T-cell (primary cell): ENCODE data around the gene PRTN3. TPM values are rescaled to one million over a fixed set of nuclear protein-coding genes. Genes with fewer than 3 reads are reported as not detected.

Experiments used
- ATAC-seq, 4 experiments: fragments of 200-7000 bp in 3 of 4; fragments of 150-1000 bp in 1 of 4; cut with Tn5 transposase; replicated peaks in 1 of 4; 1 replicate in 3 of 4; 2 replicates in 1 of 4; pipeline ENCODE4 v1.10.0; 2021; ENCODE audit warnings: moderate library complexity in 3 of 4, mild to moderate bottlenecking in 2 of 4, moderate number of reproducible peaks in 1 of 4
- CTCF ChIA-PET, 2 donors: fragments of 300-600 bp; sonication (Branson Sonifier 250); formaldehyde crosslinking; loops; one replicate each; lab custom pipeline; 2022; ENCODE audit warnings: antibody characterized with exemption in 2 of 2; lab: Charles Lee
- POLR2A ChIA-PET, 2 donors: fragments of 300-600 bp; sonication (Branson Sonifier 250); formaldehyde crosslinking; loops; one replicate each; lab custom pipeline; 2022; ENCODE audit warnings: antibody characterized with exemption in 2 of 2; lab: Charles Lee
- DNase-seq, 35 experiments: peaks; one replicate each; pipeline versions ENCODE4 v3.0.0 to v3.0.0-alpha.2; 2013 to 2023
- H3K27ac ChIP-seq: one replicate; pipeline ENCODE4 v1.5.1; 2013; ENCODE audit warnings: low read length
- H3K27me3 ChIP-seq, 2 experiments: replicated peaks in 1 of 2; 1 replicate in 1 of 2; 2 replicates in 1 of 2; pipeline versions ENCODE4 v1.6.1 to v1.7.0; 2013; ENCODE audit warnings: low read length in 1 of 2, mixed read lengths in 1 of 2; ENCODE audit not compliant: control insufficient read depth in 2 of 2, insufficient read depth in 2 of 2; ENCODE audit errors: extremely low read depth in 1 of 2
- H3K36me3 ChIP-seq, 2 donors: 1 replicate in 1 of 2; 2 replicates in 1 of 2; pipeline versions ENCODE4 v1.6.1 to v1.7.0; 2013; ENCODE audit warnings: low read length in 1 of 2; ENCODE audit not compliant: control insufficient read depth in 2 of 2, insufficient read depth in 1 of 2; ENCODE audit errors: extremely low read depth in 1 of 2
- H3K4me1 ChIP-seq, 2 experiments: 1 replicate in 1 of 2; 2 replicates in 1 of 2; pipeline versions ENCODE4 v1.6.1 to v1.7.0; 2013; ENCODE audit warnings: low read length in 2 of 2, mixed read lengths in 1 of 2; ENCODE audit not compliant: insufficient read depth in 2 of 2, control insufficient read depth in 1 of 2; ENCODE audit errors: extremely low read depth in 1 of 2
- H3K4me3 ChIP-seq, 2 donors: 1 replicate in 1 of 2; 2 replicates in 1 of 2; pipeline versions ENCODE4 v1.5.1 to v1.7.0; 2013; ENCODE audit warnings: mild to moderate bottlenecking in 2 of 2, low read length in 1 of 2, moderate library complexity in 1 of 2; ENCODE audit not compliant: control insufficient read depth in 1 of 2; ENCODE audit errors: extremely low read depth in 1 of 2
- H3K9me3 ChIP-seq: 2 replicates; pipeline ENCODE4 v1.7.0; 2013
- H3K27ac Mint-ChIP-seq, 2 donors: one replicate each; pipeline ENCODE4 v1.8.0; 2020 to 2021; ENCODE audit warnings: mild to moderate bottlenecking in 2 of 2, mixed read lengths in 2 of 2
- H3K27me3 Mint-ChIP-seq, 2 donors: one replicate each; pipeline ENCODE4 v1.8.0; 2021 to 2022; ENCODE audit warnings: mixed read lengths in 2 of 2
- H3K36me3 Mint-ChIP-seq: one replicate; pipeline ENCODE4 v1.8.0; 2021; ENCODE audit warnings: mixed read lengths
- H3K4me1 Mint-ChIP-seq, 3 donors: one replicate each; pipeline ENCODE4 v1.8.0; 2020 to 2022; ENCODE audit warnings: mixed read lengths in 3 of 3, mild to moderate bottlenecking in 1 of 3
- H3K4me3 Mint-ChIP-seq, 3 donors: one replicate each; pipeline ENCODE4 v1.8.0; 2020 to 2022; ENCODE audit warnings: mild to moderate bottlenecking in 3 of 3, mixed read lengths in 3 of 3, moderate library complexity in 3 of 3
- H3K9me3 Mint-ChIP-seq, 3 donors: one replicate each; pipeline ENCODE4 v1.8.0; 2020 to 2022; ENCODE audit warnings: mixed read lengths in 3 of 3
- WGBS: methylation state at CpG from one replicate; pipeline ENCODE4 v1.1.5; 2013; ENCODE audit warnings: missing lambda C conversion rate; ENCODE audit not compliant: insufficient coverage; 5-methylcytosine and 5-hydroxymethylcytosine counted together
- total RNA-seq, 35 experiments: library from RNA in 6 of 35; stranded (reverse) in 6 of 35; fragments of 120-200 nt in 1 of 35; gene quantifications; one replicate each; pipeline versions ENCODE4 v1.2.1 to v1.2.4 and lab custom pipeline; 2013 to 2026

PRTN3 gene
- total RNA-seq, 5 donors from 2014 or later (not counting 1 experiment from before 2014, with no cell fraction given): 0.50 TPM; not detected in 4

DNA sequence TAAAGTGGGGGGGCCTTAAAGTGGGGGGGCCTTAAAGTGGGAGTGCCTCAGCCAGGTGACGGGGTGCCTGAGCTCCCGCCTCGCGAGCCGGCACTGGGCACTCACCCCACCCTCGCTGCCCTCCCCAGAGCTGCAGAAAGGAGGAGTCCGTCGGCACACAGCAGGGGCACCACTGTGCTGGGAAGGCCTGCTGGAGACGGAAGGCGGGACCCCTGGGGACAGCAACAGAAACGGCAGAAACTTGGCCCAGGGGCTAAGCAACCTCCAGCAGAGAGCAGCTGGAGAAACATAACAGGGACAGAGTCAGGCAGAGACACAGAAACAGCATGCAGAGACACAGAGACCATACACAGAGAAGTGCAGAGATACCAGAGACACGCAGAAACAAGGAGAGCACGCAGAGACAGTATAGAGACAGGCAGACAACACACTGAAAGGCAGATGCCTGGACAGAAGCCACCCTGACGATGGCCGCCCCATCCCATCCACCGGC, 26.5 kb downstream of the PRTN3 start:
- ChIA-PET CTCF (no interaction called here), POLR2A (no interaction called here)
- ATAC-seq (no peak), DNase-seq (no peak)
- 93% methylated on average over 12 of the region's 16 CpGs for whole genome bisulfite sequencing
- Mint-ChIP-seq H3K4me3 (no peak overlapping the region), H3K27ac (peak overlapping the region; percentile 34 to 36), H3K9me3 (no peaks in the 10 kb centered on the region), H3K36me3 (peaks cover 11% of the 10 kb centered on the region), H3K4me1 (peaks cover 25 to 30% (median 27%) of the 10 kb centered on the region in 3 donors), H3K27me3 (no peaks in the 10 kb centered on the region)
- H3K27me3 ChIP-seq: peaks cover 0 to 12% of the 10 kb centered on the region in 2 experiments
- H3K27ac ChIP-seq: no peak overlapping the region
- peaks cover 0 to 23% of the 10 kb centered on the region in 2 donors for H3K36me3 ChIP-seq
- no peak overlapping the region for H3K4me3 ChIP-seq
- no peaks in the 10 kb centered on the region for H3K9me3 ChIP-seq
- H3K4me1 ChIP-seq: peaks cover 6 to 37% of the 10 kb centered on the region in 2 experiments

DNA sequence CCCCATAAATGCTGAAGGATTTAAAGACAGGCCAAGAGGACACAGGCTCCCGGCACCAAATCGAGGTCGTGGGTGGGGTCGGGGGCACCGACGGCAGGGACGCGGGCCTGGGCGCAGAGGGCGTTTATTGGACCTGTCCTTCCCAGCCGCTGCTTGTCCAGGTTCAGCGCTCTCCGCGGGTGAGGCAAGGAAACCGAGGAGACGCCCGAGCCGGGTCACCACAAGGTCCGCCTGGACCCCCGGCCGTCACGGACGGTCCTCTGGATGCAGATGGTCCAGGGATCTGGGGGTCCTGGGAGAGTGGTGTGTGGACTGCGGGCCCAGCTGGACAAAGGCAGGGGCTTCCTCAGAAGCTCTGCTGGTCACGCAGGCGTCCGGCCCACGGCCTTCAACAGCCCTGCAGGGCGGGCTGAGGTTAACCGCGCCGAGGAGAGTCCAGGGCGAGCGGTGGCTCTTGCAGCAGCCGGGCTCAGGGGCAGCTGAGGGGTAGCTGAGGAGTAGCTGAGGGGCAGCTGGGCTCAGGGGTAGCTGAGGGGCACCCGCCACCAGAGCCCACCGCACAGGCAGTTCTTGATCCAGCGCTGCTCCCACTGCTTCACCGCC, 27.2 kb downstream of the PRTN3 start:
- ChIA-PET CTCF (no interaction called here), POLR2A (no interaction called here)
- Mint-ChIP-seq H3K9me3 (no peaks in the 10 kb centered on the region), H3K27me3 (no peaks in the 10 kb centered on the region), H3K36me3 (peaks cover 11% of the 10 kb centered on the region), H3K4me1 (peaks cover 23 to 28% (median 26%) of the 10 kb centered on the region in 3 donors), H3K4me3 (no peak overlapping the region), H3K27ac (no peak overlapping the region)
- H3K27me3 ChIP-seq: peaks cover 0 to 6% of the 10 kb centered on the region in 2 experiments
- WGBS: 97% methylated on average over 36 of the region's 39 CpGs
- peaks cover 6 to 34% of the 10 kb centered on the region in 2 experiments for H3K4me1 ChIP-seq
- H3K36me3 ChIP-seq: peaks cover 0 to 23% of the 10 kb centered on the region in 2 donors
- no peaks in the 10 kb centered on the region for H3K9me3 ChIP-seq
- ATAC-seq (no peak), DNase-seq (no peak)
- no peak overlapping the region for H3K4me3 ChIP-seq
- no peak overlapping the region for H3K27ac ChIP-seq

DNA sequence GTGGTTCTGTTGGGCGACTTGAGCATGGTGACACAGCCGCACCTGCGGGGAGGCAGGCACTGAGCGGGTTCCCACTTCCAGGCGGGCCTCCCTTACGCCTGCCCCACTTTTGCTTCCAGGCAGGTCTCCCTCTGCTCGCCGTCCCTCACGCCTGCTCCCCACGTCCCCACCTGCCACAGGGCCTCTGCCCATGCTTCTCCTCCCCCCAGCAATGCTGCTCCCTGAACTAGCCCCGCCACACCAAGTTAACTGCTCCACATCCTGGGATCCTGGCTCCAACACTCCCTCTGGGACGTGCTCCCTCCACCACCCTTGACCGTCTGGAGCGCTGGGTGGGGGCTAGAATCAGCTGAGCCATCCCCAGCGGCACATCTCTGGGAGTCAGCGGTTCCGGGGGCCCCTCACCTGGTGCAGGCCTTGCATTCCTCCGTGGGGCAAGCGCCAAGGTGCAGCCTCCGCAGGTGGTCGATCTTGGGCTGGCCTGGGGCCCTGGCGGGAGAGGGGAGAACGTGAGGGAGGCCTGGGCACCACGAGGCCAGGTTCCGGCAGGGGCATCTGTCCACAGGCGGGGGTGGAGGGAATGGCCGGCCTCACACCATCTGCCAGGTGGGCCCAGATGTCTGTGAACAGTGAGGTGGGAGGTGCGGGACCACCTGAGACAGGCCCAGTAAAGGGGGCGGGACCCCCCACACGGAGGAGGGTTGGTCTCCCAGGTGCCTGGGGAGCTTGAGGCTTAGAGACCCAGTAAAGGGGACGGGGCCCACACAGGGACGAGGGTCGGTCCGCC, 27.9 kb downstream of the PRTN3 start:
- H3K9me3 ChIP-seq: no peaks in the 10 kb centered on the region
- 93% methylated on average over 33 of the region's 34 CpGs for WGBS
- peaks cover 2 to 23% of the 10 kb centered on the region in 2 donors for H3K36me3 ChIP-seq
- H3K4me1 ChIP-seq: peaks cover 2 to 32% of the 10 kb centered on the region in 2 experiments
- H3K27me3 Mint-ChIP-seq: no peaks in the 10 kb centered on the region
- no peak overlapping the region for H3K4me3 Mint-ChIP-seq
- H3K36me3 Mint-ChIP-seq: peaks cover 11% of the 10 kb centered on the region
- ChIA-PET POLR2A (no interaction called here), CTCF (no interaction called here)
- DNase-seq: no peak
- H3K4me1 Mint-ChIP-seq: peaks cover 16 to 22% (median 20%) of the 10 kb centered on the region in 3 donors
- H3K9me3 Mint-ChIP-seq: no peaks in the 10 kb centered on the region
- H3K27ac Mint-ChIP-seq: no peak overlapping the region
- H3K4me3 ChIP-seq: no peak overlapping the region
- peaks cover 0 to 2% of the 10 kb centered on the region in 2 experiments for H3K27me3 ChIP-seq
- no peak overlapping the region for H3K27ac ChIP-seq
- ATAC-seq: no peak

DNA sequence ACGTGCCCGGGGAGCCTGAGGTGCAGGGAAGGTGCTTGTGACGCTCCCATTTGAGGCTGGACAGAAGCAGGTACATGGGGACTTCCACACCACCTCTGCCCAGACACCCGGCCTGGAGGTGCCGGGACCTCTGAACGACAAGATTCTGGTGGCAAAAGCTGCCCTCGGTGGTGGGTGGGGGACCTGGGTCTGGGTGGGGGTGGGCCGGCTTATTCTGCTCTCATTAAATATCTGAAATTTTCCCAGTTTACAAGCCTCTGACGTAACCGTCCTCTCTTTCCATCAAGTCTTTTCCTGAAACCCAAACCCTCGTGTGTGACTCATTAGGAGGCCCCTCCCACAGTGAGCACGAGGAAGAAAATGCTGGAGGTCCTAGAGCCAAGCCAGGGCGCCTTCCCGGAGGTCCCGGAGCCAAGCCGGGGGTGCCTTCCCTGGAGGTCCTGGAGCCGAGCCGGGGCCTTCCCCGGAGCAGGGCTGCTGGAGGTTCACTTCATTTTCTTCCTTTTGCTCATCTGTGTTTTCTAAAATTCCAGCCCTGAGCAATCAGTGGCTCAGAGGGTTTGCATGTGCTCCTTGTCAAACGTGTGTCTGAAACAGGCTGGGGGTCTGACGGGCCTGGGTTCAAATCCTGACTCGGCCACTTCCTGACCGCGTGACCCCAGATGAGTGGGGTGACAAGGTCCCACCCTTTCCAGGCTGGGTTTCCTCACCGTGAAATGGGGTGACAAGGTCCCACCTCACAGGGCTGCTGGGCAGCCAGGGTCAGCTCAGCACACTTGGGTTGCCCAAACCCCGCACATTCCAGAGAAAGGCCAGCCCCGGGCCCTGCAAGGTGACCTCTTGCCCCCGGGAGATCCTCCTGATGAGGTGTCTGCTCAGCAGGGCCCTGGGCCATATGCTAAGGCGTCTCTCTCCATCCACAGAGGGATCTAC, 28.7 kb downstream of the PRTN3 start:
- Mint-ChIP-seq H3K4me3 (peak overlapping the region in 1 of 3 donors; percentile 59), H3K9me3 (no peaks in the 10 kb centered on the region), H3K27me3 (no peaks in the 10 kb centered on the region), H3K27ac (peak overlapping the region in 1 of 2 donors; percentile 66), H3K36me3 (peaks cover 11% of the 10 kb centered on the region), H3K4me1 (peaks cover 10 to 18% (median 17%) of the 10 kb centered on the region in 3 donors)
- CTCF ChIA-PET: no interaction called here
- H3K27ac ChIP-seq: no peak overlapping the region
- DNase-seq: no peak
- peaks cover 2 to 27% of the 10 kb centered on the region in 2 experiments for H3K4me1 ChIP-seq
- POLR2A ChIA-PET: no interaction called here
- no peaks in the 10 kb centered on the region for H3K27me3 ChIP-seq
- no peaks in the 10 kb centered on the region for H3K9me3 ChIP-seq
- 89% methylated on average over 21 of the region's 29 CpGs for WGBS
- no peak overlapping the region for H3K4me3 ChIP-seq
- H3K36me3 ChIP-seq: peaks cover 4 to 23% of the 10 kb centered on the region in 2 donors
- ATAC-seq: no peak

DNA sequence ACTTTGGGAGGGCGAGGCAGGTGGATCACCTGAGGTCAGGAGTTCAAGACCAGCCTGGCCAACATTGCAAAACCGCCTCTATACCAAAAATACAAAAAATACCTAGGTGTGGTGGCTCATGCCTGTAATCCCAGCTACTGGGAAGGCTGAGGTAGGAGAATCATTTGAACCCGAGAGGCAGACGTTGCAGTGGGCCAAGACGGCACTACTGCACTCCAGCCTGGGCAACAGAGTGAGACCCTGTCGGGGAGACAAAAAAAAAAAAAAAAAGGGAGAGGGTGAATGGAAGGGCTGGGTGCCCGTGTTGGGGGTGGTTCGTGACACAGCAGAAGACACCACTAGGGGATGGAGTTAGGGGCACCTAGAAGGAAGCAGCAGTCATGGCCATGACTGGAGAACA, 29.5 kb downstream of the PRTN3 start:
- CTCF ChIA-PET: no interaction called here
- DNase-seq (no peak), ATAC-seq (no peak)
- WGBS: 98% methylated on average over 5 of the region's 8 CpGs
- no peaks in the 10 kb centered on the region for H3K27me3 Mint-ChIP-seq
- H3K4me1 ChIP-seq: peaks cover 2 to 28% of the 10 kb centered on the region in 2 experiments
- no peak overlapping the region for H3K27ac ChIP-seq
- no peaks in the 10 kb centered on the region for H3K9me3 Mint-ChIP-seq
- H3K9me3 ChIP-seq: no peaks in the 10 kb centered on the region
- POLR2A ChIA-PET: no interaction called here
- H3K27ac Mint-ChIP-seq: peak overlapping the region; percentile 66 to 68
- H3K36me3 ChIP-seq: peaks cover 4 to 23% of the 10 kb centered on the region in 2 donors
- H3K27me3 ChIP-seq: no peaks in the 10 kb centered on the region
- H3K4me3 ChIP-seq: no peak overlapping the region
- peaks cover 10 to 18% (median 17%) of the 10 kb centered on the region in 3 donors for H3K4me1 Mint-ChIP-seq
- peaks cover 11% of the 10 kb centered on the region for H3K36me3 Mint-ChIP-seq
- peak overlapping the region in 1 of 3 donors; percentile 59 for H3K4me3 Mint-ChIP-seq

DNA sequence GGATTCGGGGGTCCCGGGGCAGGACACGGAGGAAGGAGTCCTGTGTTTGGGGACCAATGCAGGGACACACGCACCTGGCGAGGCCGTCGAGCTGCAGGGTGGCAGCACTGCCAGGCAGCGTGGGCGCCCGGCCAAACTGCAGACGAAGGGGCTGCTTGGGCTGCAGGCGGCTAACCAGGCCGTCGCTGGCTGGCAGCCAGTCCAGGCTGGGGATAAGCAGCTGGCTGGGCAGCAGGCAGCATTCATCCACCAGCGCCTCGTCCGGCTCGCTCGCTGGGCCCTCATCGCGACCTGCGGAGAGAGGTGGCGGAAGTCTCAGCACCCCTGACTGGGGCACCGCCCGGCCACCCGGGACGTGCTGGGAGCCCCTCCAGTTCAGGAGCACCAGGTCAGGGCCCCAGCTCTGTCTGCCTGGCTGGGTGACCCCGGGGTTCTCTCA, 30.2 kb downstream of the PRTN3 start:
- Mint-ChIP-seq H3K4me1 (peaks cover 10 to 18% (median 17%) of the 10 kb centered on the region in 3 donors), H3K9me3 (no peaks in the 10 kb centered on the region), H3K27ac (no peak overlapping the region), H3K36me3 (peaks cover 11% of the 10 kb centered on the region), H3K27me3 (no peaks in the 10 kb centered on the region), H3K4me3 (peak overlapping the region in 1 of 3 donors; percentile 59)
- peaks cover 2 to 33% of the 10 kb centered on the region in 2 experiments for H3K4me1 ChIP-seq
- H3K4me3 ChIP-seq: no peak overlapping the region
- ATAC-seq: no peak
- peaks cover 9 to 23% of the 10 kb centered on the region in 2 donors for H3K36me3 ChIP-seq
- 98% methylated on average over 28 of the region's 28 CpGs for WGBS
- ChIA-PET POLR2A (no interaction called here), CTCF (no interaction called here)
- H3K9me3 ChIP-seq: no peaks in the 10 kb centered on the region
- no peaks in the 10 kb centered on the region for H3K27me3 ChIP-seq
- no peak overlapping the region for H3K27ac ChIP-seq
- DNase-seq: no peak
